Muscle layer of colon (tissue), 2 donors: Measurements from ENCODE around the gene PSMG4.

Experiments used
- H3K27ac ChIP-seq: one replicate; pipeline ENCODE4 v1.7.0; 2013; ENCODE audit warnings: low read depth, mild to moderate bottlenecking, low read length, moderate library complexity
- H3K27me3 ChIP-seq, 2 donors: one replicate each; pipeline ENCODE4 v1.7.0; 2013; ENCODE audit warnings: low read length in 2 of 2, mild to moderate bottlenecking in 2 of 2; ENCODE audit not compliant: insufficient read depth in 2 of 2, control insufficient read depth in 1 of 2
- H3K36me3 ChIP-seq: one replicate; pipeline ENCODE4 v1.7.0; 2013; ENCODE audit warnings: mild to moderate bottlenecking, low read length; ENCODE audit not compliant: insufficient read depth
- H3K4me1 ChIP-seq: one replicate; pipeline ENCODE4 v1.7.0; 2013; ENCODE audit warnings: mild to moderate bottlenecking, low read length; ENCODE audit not compliant: insufficient read depth
- H3K4me3 ChIP-seq, 2 donors: one replicate each; pipeline ENCODE4 v1.7.0; 2013; ENCODE audit warnings: low read length in 2 of 2, low read depth in 1 of 2, mild to moderate bottlenecking in 1 of 2, moderate library complexity in 1 of 2
- H3K9ac ChIP-seq: one replicate; pipeline ENCODE4 v1.7.0; 2013; ENCODE audit warnings: low read length
- H3K9me3 ChIP-seq: one replicate; pipeline ENCODE4 v1.7.0; 2013; ENCODE audit warnings: mild to moderate bottlenecking, low read length
- donor health status: abdominal sarcoma.
- donor health status: Adenocarcinoma of cecum.

PSMG4 gene

GRCh38 chr6:3258720-3259490, at the start of gene PSMG4:
PSMG4 (plus strand) TSS chr6:3258947; CDS start chr6:3259023, 76 bp downstream.
- peaks cover 19% of the 10 kb centered on the region for H3K4me1 ChIP-seq
- H3K4me3 ChIP-seq, result peak within 1 kb of the TSS; percentile 89 to 92
- peak within 1 kb of the TSS; percentile 34 for H3K9ac ChIP-seq
- no peaks in the 10 kb centered on the region for H3K9me3 ChIP-seq
- no peaks in the 10 kb centered on the region for H3K27me3 ChIP-seq
- H3K36me3 ChIP-seq, result peaks cover 6% of the 10 kb centered on the region
- H3K27ac ChIP-seq, result peak within 1 kb of the TSS; percentile 75

DNA sequence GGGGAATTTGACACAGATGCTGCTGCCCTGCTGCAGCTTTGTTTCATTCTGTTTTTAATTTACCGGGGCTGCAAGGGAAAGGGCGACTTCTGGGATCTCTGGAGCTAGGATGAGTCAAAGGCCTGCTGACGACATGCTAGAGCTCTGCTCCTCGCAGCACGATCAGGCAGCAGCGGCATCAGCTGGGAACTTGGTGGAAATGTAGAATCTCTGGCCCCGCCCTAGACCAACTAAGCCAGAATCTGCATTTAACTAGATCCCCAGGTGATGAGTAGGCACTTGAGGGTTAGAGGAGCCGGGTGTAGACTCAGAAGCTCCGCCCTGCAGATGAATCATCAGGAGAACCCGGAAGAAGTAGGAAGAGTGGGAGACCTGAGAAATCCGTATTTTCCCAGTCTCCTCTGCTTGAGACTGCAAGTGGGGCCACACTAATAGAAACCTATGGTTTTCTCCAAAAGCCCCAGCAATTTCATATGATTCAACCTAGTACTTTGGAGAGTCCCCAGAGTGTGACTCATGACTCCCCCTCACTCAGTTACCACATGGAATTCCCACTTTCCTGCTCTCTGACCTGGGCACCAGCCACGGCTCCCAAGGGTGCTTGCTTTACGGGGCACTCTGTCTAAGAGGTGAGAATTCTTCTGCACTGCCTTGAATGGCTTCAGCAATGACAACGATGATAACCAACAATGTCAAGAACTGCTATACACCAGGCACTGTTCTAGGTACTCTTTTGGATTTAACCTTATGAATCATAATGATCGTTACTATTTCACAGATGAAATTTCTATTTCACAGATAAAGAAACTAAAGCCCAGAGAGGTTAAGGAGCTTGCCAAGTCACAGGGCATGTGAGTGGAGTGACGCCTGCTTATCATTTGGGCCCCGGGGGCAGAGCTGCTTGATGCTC, 49.4 kb upstream of the PSMG4 start:
- H3K27ac ChIP-seq, result no peak overlapping the region
- H3K9ac ChIP-seq, result no peak overlapping the region
- no peak overlapping the region for H3K4me3 ChIP-seq

DNA sequence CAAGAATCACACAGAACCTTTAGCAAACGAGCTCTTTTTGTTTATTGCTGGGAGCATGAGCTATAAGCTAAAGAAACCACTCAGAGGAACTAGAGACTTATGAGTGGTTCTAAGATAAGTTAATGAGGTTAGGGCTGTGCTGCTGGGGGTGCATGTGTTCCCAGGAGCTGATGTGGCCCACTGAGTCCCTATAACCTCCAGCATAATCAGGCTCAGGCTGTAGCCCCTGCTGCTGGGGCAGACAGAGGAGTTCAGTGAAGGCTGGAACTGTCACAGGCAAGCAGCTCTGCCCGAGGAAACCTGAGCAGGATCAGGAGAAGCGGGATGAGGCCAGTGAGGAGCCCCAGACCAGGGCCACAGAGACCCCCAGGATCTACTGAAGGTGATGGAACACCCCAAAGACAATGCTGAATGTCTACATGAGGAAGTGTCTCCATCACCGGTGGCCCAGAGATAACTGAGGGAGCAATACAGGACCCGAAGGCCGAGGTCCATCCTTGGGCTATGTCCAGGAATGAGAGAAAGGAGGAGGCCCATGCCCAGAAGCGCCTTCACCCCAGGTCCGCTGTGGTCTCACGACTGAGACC, 48.6 kb upstream of the PSMG4 start:
- H3K36me3 ChIP-seq, result no peaks in the 10 kb centered on the region
- H3K9me3 ChIP-seq, result no peaks in the 10 kb centered on the region
- H3K27ac ChIP-seq, result no peak overlapping the region
- no peak overlapping the region for H3K4me3 ChIP-seq
- H3K9ac ChIP-seq, result no peak overlapping the region
- H3K4me1 ChIP-seq, result peaks cover 15% of the 10 kb centered on the region
- no peaks in the 10 kb centered on the region for H3K27me3 ChIP-seq

More for the DNA sequence above, 49.4 kb upstream of the PSMG4 start:
- no peaks in the 10 kb centered on the region for H3K36me3 ChIP-seq
- H3K9me3 ChIP-seq, result no peaks in the 10 kb centered on the region
- peaks cover 15% of the 10 kb centered on the region for H3K4me1 ChIP-seq
- no peaks in the 10 kb centered on the region for H3K27me3 ChIP-seq

DNA sequence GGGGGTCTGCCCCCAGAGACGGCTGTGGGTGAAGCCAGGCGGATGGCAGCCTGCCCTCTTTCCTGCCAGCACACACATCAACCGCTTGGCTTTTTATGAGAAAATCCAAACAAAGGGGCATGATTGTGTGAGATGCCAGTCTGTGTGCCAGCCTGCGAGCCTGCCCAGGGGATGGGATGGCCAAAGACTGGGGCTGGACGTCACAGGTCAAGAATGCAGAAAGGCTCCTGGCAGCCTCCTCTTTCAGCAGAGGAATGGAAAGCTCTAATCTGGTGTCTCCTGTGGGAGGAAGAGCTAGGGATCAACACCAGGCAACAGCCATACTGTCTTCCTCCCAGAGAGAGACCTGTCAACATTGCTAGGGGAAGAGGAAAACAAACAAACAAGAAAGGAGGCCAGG, 47.1 kb upstream of the PSMG4 start:
- Histone ChIP-seq H3K27ac (no peak overlapping the region), H3K4me1 (peaks cover 15% of the 10 kb centered on the region), H3K36me3 (no peaks in the 10 kb centered on the region), H3K4me3 (no peak overlapping the region), H3K27me3 (no peaks in the 10 kb centered on the region), H3K9me3 (no peaks in the 10 kb centered on the region), H3K9ac (no peak overlapping the region)

- H3K27ac ChIP-seq, result no peak overlapping the region
Measured at GRCh38 chr6:3212261-3212660, 46.5 kb upstream of the PSMG4 start.

DNA sequence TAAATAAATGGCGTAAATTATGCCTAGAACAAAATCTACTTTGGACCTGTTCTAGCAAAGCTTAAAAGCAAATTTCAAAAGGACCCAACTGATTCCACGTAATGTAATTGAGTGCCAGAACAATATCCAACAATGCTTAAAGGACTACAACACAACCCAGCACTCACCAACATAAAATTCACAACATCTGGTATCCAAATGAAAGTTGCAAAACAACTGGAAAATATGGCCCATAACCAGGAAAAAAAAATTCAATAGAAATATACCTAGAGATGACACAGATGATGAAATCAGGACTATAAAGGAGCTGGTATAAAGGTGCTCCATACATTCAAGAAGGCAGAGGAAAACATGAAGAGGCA, 45.4 kb upstream of the PSMG4 start:
- H3K9me3 ChIP-seq, result no peaks in the 10 kb centered on the region
- no peak overlapping the region for H3K9ac ChIP-seq
- no peaks in the 10 kb centered on the region for H3K27me3 ChIP-seq
- H3K36me3 ChIP-seq, result no peaks in the 10 kb centered on the region
- no peak overlapping the region for H3K4me3 ChIP-seq
- no peak overlapping the region for H3K27ac ChIP-seq
- H3K4me1 ChIP-seq, result peaks cover 15% of the 10 kb centered on the region

More at GRCh38 chr6:3212261-3212660, 46.5 kb upstream of the PSMG4 start:
- H3K36me3 ChIP-seq, result no peaks in the 10 kb centered on the region
- H3K4me3 ChIP-seq, result no peak overlapping the region
- no peaks in the 10 kb centered on the region for H3K27me3 ChIP-seq
- no peak overlapping the region for H3K9ac ChIP-seq
- H3K9me3 ChIP-seq, result no peaks in the 10 kb centered on the region
- peaks cover 15% of the 10 kb centered on the region for H3K4me1 ChIP-seq

DNA sequence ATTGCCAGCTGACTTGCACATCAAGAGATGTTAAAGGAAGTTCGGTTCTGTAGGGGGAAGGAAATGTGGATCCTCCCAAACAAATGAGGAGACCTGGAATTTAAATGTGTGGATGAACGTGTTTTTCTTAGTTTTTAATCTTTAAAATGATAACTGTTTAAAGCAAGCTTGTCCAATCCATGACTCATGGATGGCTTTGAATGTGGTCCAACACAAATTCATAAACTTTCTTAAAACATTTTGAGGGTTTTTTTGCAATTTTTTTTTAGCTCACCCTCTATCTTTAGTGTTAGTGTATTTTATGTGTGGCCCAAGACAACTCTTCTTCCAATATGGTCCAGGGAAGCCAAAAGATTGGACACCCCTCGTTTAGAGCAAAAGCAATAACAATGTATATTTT, 43.8 kb upstream of the PSMG4 start:
- Histone ChIP-seq H3K36me3 (no peaks in the 10 kb centered on the region), H3K4me3 (no peak overlapping the region), H3K9ac (no peak overlapping the region), H3K27me3 (no peaks in the 10 kb centered on the region), H3K9me3 (no peaks in the 10 kb centered on the region), H3K4me1 (peaks cover 15% of the 10 kb centered on the region), H3K27ac (no peak overlapping the region)

DNA sequence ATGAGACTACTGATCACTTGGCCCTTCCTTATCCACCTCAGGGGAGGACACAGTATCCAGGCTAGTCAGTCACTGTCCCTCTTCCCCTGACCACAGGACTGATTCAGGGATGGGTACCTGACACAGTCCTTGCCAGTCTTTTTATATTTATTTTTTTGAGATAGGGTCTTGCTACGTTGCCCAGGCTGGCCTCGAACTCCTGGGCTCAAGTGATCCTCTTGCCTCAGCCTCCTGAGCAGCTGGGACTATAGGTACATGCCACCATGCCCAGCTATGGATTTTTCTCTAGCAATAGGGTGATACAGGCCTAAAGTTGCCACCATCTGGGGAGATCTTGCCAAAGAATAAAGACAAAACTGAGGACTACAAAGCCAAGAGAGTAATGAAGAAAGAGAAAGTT, 41.5 kb upstream of the PSMG4 start:
- Histone ChIP-seq H3K36me3 (no peaks in the 10 kb centered on the region), H3K27me3 (no peaks in the 10 kb centered on the region), H3K4me1 (peaks cover 1% of the 10 kb centered on the region), H3K4me3 (no peak overlapping the region), H3K9me3 (no peaks in the 10 kb centered on the region), H3K9ac (no peak overlapping the region), H3K27ac (no peak overlapping the region)

GRCh38 chr6:3218266-3218665, 40.5 kb upstream of the PSMG4 start:
- Histone ChIP-seq H3K27me3 (no peaks in the 10 kb centered on the region), H3K9me3 (no peaks in the 10 kb centered on the region), H3K9ac (no peak overlapping the region), H3K4me3 (no peak overlapping the region), H3K27ac (no peak overlapping the region), H3K36me3 (no peaks in the 10 kb centered on the region), H3K4me1 (no peaks in the 10 kb centered on the region)

DNA sequence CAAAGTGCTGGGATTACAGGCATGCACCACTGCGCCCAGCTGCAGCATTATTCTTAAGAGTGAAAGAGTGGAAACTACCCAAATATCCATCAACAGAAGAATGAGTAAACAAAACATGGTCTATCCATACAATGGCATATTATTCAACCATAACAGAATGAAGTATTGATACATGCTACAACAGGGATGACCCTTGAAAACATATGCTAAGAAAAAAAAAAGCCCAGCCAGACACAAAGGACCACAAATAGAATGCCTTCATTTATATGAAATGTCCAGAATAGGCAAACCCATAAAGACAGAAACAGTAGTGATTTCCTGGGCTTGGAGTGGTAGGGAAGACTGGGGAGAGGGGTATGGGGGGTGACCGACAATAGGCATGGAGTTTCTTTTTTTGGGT, 38.4 kb upstream of the PSMG4 start:
- Histone ChIP-seq H3K27ac (no peak overlapping the region), H3K27me3 (no peaks in the 10 kb centered on the region)

DNA sequence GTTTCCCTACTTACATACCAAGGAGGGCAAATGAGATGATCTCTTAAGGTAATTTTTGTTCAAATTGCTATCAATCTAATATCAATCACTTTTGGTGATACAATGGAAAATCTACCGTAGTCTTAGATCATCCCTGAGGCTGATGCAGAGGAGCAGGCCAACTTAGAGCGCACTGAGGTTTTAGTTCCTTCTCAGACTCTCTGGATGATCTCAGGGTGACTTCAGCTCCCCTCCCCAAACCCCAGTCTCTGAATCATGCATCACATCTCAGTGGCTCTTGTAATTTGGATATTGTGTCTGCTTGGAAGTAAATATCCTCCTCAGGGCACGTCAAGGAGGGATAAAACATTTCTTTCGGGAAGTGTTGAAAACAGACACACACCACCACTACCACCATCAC, 37.2 kb upstream of the PSMG4 start:
- no peaks in the 10 kb centered on the region for H3K27me3 ChIP-seq
- no peak overlapping the region for H3K27ac ChIP-seq
- H3K4me3 ChIP-seq, result no peak overlapping the region

More for the DNA sequence above, 38.4 kb upstream of the PSMG4 start:
- no peaks in the 10 kb centered on the region for H3K36me3 ChIP-seq
- H3K9ac ChIP-seq, result no peak overlapping the region
- no peaks in the 10 kb centered on the region for H3K4me1 ChIP-seq
- H3K4me3 ChIP-seq, result no peak overlapping the region
- no peaks in the 10 kb centered on the region for H3K9me3 ChIP-seq

More for the DNA sequence above, 37.2 kb upstream of the PSMG4 start:
- no peak overlapping the region for H3K9ac ChIP-seq
- H3K4me1 ChIP-seq, result peaks cover under 1% of the 10 kb centered on the region
- no peaks in the 10 kb centered on the region for H3K36me3 ChIP-seq
- no peaks in the 10 kb centered on the region for H3K9me3 ChIP-seq
